Activated T-cell treated with anti-CD3 and anti-CD28 coated beads for 4 hours (primary cell): ENCODE measurements around the gene ZBTB32.
"Not testable (repeated sequence)": the region's sequence is repeated elsewhere in the genome, so short reads cannot be mapped to it uniquely, and the experiment has no call there.

Source experiments
- DNase-seq: peaks from one replicate; pipeline ENCODE4 v3.0.0-alpha.2; 2020

Gene ZBTB32, protein sequence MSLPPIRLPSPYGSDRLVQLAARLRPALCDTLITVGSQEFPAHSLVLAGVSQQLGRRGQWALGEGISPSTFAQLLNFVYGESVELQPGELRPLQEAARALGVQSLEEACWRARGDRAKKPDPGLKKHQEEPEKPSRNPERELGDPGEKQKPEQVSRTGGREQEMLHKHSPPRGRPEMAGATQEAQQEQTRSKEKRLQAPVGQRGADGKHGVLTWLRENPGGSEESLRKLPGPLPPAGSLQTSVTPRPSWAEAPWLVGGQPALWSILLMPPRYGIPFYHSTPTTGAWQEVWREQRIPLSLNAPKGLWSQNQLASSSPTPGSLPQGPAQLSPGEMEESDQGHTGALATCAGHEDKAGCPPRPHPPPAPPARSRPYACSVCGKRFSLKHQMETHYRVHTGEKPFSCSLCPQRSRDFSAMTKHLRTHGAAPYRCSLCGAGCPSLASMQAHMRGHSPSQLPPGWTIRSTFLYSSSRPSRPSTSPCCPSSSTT

DNA sequence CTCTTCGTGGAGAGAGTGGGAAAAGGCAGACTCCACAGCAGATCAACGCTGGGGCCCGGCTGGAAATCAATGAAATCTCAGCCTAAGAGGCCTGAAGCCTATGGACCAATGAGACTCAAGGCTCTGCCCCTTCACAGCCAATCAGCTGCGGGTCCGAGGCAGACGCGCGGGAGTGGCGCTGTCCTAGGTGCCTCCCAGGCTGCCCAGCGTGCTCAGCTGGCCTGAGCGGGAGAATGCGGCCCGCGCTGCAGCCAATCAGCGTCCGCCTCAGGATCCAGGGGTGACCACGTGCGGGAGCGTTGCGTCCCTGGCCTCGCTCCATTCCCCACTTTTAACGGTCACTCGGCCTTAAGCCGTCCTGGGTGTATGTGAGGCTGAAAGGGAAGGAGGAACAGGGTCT, at the start of gene ZBTB32:
TSS of gene ZBTB32 (plus strand) at position 341 of the 400 bp plus-strand sequence. CDS start 10,069 bp downstream, outside the sequence.
- no peak for DNase-seq

DNA sequence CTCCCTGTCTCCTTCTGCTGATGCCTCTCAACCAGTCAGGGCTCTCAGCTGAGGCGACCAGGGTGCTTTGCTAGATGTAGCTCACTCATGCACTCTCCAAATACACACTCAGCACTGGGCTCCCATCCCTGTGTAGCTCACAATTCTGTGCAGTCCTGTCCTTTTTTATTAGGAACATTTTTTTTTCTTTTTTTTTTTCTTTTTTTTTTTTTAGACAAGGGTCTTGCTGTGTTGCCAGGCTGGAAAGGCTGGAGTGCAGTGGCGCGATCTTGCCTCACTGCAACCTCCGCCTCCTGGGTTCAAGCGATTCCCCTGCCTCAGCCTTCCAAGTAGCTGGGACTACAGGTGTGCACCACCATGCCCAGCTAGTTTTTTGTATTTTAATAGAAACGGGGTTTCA, 49.5 kb upstream of the ZBTB32 start:
- not testable (repeated sequence) for DNase-seq

DNA sequence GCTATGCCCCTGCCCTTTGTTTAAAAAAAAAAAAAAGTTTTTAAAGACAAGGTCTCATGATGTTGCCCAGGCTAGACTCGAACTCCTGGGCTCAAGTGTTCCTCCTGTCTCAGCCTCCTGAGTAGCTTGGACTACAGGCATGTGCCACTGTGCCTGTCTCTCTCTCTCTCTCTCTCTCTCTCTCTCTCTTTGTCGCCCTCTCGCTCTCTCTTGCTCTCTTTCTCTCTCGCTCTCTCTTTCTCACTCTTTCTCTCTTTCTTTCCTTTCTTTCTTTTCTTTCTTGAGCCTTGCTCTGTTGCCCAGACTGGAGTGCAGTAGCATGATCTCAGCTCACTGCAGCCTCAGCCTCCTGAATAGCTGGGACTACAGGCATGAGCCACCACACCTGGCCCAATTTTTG, 48.8 kb upstream of the ZBTB32 start:
- no peak for DNase-seq

DNA sequence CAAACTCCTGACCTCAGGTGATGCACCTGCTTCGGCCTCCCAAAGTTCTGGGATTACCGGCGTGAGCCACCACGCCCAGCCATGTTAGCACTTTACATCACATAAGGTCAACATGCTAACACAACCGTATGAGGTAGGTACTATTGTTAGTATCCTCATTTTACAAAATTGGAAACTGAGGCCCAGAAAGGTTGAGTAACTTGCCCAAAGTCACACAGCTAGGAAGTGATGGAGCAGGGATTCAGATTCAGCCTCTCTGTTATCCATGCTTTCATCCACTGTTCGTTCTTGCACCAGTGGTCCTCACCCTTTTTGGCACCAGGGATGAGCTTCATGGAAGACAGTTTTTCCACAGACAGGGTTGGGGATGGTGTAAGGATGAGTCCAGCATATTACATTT, 47.7 kb upstream of the ZBTB32 start:
- DNase-seq = no peak

DNA sequence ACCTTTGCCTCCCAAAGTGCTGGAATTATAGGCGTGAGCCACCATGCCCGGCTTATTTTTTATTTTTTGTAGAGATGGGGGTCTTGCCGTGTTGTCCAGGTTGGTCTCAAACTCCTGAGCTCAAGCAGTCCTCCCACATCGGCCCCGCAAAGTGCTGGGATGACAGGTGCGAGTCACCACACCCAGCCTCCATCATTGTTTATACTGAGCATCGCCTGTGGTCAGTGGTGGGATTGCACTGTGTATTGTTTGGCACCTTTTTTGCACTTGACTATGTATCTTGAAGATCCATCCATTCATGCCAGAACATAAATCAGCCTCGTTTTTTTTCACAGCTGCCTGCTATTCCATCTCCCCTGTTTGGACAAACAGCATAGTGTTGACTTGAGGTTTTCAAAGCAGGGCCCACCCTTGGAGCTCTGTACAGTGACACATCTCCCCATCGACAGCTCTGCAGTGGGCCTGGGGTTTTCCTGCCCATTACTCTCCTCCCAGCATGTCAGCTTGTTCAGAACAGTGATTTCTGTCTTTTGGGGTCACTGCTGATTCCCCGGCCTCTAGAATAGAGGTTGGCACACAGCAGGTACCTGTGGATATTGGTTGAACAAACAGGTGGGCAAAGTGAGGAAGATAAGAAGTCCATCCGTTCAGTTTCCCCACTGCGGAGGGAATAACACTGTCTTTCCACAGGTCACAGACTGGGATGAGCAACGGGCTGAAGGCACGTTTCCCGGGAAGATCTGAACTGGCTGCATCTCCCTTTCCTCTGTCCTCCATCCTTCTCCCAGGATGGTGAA, 46.3 kb upstream of the ZBTB32 start:
- DNase-seq = no peak

DNA sequence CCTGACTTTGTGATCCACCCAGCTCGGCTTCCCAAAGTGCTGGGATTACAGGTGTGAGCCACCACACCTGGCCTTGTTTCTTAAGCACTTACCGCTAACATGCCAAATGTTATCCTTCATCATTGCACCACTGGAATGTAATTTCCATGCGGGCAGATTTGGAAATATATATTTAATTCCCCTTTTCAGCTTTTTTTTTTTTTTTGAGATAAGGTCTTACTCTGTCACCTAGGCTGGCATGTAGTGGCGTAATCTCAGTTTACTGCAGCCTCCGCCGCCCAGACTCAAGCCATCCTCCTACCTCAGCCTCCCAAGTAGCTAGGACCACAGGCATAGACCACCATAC, 42.4 kb upstream of the ZBTB32 start:
- DNase-seq = no peak

DNA sequence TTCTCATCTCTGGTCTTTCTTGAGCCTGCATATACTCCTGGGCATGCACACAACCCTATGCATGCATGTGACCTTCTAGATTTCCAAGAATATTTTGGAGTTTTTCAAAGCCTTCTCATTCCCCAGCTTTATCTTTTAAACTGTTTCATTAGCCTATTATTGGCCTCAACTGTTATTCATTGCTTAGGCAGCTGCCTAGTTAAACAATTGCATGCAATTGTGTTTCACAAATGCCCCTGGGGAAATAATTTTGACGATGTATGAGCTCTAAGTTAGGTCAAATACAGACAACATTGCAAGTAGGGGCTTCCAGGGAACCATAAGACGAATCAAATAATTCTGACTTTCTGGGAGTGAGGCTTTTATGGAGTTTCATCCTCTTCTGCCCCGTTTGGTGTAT, 40.4 kb upstream of the ZBTB32 start:
- DNase-seq = no peak

DNA sequence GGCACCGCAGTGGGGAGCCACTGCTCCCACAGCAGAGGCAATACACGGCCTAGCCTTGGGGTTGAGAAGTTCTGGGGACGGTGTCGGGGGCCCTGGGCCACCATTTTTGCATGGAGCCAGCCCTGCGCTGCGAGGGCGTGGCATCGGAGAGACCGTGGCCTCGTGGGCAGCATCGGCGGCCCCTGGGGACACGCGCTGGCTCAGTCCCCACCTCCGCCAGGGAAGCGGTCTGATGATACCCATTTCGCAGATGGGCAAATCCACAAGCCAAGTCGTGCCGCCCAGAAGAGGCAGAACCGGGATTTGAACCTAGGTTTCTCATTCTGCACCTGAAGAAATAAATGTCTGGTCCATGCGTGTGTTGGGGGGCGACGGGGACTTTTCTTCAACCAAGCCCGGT, 39.2 kb upstream of the ZBTB32 start:
- DNase-seq = no peak

DNA sequence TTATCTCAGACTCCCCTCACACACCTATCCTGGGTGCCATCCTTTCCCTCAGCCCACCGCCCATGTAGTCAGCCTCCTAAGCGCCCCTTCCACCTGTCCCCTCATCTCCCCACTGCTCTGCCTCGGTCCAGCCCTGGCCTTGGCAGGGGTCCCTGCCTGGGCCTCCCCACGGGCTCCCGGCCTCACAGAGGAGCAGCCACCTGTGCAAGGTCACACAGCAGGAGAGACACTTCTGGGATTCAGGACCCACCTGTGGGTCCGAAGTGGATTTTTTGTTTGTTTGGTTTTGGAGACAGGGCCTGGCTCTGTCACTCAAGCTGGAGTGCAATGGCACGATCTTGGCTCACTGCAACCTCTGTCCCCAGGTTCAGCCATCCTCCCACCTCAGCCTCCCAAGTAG, 38.8 kb upstream of the ZBTB32 start:
- DNase-seq = no peak

DNA sequence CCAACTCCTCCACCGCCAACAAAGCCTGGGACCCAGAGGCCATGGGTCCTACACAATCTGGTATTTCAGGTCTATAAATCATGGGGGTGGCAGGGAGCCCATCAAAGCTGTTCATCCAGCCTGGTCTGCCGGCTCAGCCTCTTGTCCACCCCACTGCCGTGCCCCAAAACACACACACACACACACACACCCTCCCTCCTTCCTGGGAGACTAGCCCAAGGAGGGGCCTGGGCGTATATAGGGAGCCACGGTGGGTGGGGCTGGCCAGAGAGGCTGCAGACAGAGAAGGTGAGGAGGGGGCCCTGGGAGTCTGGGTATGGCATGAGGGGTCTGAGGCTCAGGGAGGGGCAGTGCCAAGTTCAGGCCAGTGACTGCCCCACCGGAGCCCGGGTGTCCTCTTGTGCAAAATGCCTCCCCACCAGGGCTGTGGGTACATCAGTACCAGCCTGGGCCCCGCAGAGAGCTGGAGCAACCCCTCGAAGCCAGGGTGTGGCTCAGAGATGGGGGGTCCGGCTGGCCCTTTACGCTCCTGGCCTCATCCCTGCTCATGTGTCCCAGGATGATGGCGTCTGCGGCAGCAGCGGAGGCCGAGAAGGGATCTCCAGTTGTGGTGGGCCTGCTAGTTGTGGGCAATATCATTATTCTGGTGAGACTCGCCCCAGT, 38.0 kb upstream of the ZBTB32 start, which contains the start of gene UPK1A:
TSS of gene UPK1A (plus strand) at position 267 of the 663 bp plus-strand sequence. CDS start at position 563, 296 bp downstream.
- no peak for DNase-seq

DNA sequence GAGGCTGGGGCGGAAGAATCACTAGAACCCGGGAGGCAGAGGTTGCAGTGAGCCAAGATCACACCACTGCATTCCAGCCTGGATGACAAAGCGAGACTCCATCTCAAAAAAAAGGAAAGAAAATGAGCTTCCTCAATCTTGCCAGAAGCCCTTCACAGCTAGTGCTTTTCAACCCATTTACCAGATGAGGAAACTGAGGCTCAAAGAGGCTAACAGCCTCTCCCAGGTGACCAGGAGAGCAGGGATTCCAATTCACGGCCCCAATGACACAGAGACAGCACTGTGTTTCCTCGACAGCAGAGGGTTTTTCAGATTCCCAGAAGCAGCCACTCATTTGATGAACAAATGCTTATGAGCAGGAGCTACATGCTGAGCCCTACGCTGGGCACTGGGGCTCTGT, 34.8 kb upstream of the ZBTB32 start:
- DNase-seq = no peak

DNA sequence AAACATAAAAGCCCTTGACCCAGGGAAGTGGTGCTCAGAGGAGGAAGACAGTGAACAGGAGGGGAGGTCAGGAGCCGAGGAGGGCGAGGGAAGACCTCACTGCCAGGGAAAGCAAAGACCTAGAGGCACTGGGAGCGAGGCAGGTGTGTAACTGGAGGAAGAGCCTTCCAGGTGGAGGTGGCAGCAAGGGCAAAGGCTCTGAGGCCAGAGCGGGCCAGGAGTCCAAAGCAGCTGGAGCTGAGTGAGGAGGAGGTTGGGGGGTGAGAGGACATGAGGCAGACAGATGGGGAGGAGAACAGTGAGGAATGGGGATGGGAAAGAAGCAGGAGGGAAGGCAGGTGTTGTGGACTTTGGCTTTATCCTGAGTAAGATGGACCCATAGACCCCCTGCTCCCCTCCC, 34.4 kb upstream of the ZBTB32 start:
- DNase-seq = no peak

DNA sequence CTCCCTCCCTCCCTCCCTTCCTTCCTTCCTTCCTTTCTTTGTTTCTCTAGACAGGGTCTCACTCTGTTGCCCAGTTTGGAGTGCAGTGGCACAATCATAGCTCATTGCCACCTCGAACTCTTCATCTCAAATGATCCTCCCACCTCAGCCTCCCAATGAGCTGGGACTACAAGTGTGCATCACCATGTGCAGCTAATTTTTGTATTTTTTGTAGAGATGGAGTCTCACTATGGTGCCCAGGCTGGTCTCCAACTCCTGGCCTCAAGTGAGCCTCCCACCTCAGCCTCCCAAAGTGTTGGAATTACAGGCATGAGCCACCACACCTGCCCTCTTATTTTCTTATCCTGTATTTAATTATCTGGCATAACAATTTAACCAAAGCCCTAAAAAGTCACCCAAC, 33.7 kb upstream of the ZBTB32 start:
- DNase-seq = no peak

DNA sequence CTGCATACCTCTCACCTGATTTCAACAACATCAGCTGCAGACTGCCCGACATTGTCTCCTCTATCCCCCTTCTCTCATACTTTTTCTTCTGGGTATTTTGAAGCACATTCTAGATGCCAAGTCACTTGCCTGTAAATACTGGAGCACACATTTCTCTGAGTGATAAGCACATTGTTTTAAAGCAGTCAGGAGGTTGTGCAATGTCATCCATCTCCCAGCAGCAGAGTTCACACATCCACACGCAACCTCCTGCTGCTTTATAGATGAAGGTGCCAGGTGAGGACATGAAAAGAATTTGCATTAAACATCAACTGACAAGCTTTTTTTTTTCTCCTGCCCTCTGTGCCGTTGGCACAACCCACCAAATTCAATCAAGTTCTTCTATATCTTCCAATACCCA, 32.5 kb upstream of the ZBTB32 start:
- DNase-seq = no peak

DNA sequence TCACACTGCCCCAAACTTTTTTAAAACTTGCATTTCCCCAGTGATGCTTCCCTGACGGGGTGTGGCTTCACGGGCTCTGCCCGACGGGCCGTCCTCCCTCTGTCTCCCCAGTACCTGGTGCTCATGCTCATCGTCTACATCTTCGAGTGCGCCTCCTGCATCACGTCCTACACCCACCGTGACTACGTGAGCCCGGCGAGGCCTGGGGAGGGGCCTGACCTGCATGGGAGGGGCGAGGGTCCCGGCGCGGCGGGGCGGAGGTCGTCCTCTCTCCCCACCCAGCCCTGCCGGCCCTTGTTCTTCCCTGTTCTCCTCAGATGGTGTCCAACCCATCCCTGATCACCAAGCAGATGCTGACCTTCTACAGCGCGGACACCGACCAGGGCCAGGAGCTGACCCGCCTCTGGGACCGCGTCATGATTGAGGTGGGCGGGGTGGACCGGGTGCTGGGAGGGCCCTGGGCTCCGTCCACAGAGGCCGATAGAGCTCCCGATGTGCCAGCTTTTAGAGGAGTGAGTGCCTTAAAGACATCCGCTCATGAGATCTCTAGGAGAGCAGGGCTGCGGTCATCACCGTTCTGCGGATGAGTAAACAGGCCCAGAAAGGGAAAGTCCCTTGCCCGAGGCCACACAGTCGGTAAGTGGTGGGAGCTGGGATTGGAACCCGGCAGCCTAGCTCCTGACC, 31.1 kb upstream of the ZBTB32 start:
- peak; percentile 21 for DNase-seq

DNA sequence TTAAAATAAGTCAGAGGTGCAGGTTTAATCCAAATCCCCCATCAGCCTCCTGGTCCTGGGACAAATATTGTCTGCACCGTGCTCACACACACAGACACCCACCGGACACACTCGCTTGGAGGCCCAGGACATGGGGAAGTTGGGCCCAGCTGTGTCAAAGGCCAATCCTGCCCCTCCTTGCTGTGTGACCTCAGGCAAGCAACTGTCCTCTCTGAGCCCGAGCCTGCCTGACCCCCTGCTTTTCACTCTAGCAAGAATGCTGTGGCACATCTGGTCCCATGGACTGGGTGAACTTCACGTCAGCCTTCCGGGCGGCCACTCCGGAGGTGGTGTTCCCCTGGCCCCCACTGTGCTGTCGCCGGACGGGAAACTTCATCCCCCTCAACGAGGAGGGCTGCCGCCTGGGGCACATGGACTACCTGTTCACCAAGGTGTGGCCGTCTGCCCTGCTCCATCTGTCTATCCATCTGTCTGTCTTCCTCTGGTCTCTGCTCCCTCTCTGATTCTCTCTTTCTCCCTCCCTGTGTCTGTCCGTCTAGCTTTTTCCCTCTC, 28.7 kb upstream of the ZBTB32 start:
- no peak for DNase-seq

DNA sequence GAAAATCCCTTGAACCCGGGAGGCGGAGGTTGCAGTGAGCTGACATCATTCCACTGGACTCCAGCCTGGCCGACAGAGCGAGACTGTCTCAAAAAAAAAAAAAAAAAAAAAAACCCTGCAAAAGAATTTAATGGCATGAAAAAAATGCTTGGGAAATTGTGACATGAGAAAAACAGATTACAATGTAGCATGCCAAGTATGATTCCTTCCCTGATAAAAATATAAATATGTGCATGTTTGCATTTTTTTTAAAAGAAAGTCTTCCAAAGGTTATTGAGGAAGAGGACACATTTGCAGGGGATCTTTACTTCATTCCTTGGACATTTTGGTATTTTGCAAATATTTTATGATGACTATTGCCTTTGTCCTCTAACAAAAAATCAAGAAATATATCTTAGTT, 14.5 kb upstream of the ZBTB32 start:
- no peak for DNase-seq

DNA sequence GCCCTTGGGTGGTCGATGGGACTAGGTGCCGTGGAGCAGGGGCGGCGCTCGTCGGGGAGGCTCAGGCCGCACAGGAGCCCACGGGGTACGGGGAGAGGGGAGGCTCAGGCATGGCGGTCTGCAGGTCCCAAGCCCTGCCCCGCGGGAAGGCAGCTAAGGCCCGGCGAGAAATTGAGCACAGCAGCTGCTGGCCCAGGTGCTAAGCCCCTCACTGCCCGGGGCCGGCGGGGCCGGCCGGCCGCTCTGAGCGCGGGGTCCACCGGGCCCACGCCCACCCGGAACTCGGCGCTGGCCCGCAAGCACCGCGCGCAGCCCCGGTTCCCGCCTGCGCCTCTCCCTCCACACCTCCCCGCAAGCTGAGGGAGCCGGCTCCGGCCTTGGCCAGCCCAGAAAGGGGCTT, 13.3 kb upstream of the ZBTB32 start:
- DNase-seq = not testable (repeated sequence)

DNA sequence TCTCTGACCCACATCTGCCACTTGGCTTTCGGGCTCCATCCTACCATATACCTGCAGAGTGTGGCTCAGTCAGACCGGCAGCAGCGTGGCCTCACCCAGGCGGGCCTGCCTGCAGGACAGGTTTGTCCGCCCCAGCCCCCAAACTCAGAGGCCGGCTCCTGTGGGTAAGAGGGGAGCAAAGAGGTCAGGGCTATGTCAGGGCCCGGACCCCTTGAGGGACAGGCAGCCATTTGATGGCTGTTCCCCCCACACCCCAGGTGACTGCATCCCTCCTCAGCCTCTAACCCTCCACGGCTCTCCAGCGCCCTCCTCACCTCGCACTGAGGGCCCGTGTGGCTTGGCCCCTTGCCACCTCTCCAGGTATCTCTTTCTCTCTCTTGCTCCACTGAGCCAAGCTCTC, 12.3 kb upstream of the ZBTB32 start:
- no peak for DNase-seq

DNA sequence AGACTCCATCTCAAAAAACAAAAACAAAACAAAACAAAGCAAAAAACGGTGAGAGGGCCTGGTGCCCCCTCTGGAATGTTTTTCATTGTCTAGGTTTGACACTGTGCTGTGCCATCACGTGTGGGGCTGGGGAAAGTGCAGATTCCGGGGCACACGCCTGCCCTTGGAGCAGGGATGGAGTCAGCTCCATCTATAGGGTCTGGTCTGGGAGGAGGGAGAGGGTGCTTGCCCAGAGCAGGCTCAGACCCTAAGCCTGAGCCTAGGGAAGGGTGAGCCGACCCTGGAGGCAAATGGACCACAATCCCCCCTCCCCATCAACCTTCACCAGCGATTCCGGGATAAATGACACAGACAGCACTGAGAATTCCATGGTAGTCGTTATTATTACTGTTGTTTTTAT, 10.9 kb upstream of the ZBTB32 start:
- DNase-seq = no peak

DNA sequence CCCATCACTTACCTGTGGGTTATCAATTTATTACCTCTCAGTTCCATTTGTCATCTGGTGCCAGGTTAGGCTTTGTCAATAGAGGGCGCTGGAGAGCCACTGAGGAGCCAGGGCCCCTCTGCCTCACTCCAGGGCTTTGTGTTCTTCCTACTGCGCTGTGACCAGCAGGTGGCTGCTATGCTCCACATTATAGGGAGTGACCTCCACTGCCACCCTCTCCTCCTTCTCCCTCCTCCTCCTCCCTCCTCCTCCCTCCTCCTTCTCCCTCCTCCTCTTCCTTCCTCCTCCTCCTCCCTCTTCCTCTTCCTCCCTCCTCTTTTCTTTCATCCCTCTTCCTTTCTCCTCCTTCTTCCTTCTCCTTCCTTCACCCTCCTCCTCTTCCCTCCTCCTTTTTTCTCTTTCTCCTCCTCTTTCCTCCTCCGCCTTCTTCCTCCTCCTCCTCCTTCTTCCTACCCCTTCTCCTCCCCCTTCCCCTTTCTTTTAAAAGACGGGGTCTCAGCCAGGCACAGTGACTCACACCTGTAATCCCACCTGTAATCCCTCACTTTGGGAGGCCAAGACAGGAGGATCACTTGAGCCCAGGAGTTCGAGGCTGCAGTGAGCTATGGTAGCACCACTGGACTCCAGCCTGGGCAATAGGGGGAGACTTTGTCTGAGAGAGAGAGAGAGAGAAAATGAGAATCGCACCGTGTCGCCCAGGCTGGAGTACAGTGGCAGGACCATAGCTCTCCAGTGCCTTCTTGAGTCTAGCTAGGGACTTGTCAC, 10.3 kb upstream of the ZBTB32 start:
- peak; percentile 90 for DNase-seq

DNA sequence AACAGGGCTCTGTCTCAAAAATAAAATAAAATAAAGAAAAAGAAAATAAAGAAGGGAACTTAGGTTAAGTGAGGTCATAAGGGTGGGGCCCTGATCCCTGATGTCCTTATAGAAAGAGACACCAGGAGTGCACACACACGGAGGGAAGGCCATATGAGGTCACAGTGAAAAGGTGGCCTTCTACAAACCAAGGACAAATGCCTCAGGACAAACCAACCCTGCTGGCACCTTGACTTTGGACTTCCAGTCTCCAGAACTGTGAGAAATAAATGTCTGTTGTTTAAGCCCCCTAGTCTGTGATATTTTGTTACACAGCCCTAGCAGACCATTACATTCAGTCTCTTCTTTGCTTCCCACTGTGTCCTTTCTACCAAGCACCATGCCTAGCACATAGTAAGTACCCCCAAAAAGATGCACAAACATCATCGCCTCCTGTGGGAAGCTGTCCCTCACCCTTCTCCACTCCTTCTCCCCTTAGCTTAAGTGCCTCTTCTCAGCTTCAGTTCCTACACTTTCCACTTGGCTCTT, 8.4 kb upstream of the ZBTB32 start:
- DNase-seq = no peak
